ENCODE data around the gene ULK4. TPM values are rescaled to one million over a fixed set of nuclear protein-coding genes. Genes with fewer than 3 reads are reported as not detected.

The ULK4 gene
- total RNA-seq, 1 experiment from 2014 or later, result 14.3 TPM

DNA sequence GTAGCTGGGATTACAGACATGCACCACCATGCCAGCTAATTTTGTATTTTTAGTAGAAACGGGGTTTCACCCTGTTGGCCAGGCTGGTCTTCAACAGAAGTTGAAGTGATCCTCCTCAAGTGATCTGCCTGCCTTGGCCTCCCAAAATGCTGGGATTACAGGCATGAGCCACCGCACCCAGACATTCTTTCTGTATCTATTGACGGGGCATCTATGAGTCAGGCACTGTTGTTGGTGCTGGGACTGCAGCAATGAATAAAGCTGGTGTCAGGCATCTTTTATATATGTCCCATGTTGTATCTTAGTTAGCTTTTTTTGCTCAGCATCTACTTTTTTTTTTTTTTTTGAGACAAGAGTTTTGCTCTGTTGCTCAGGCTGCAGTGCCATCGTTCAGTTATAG, 47.6 kb upstream of the ULK4 start:
- DNase-seq (ENCODE audit: low read depth, low spot score) (no peak), ATAC-seq (no peak)
- H3K4me1 ChIP-seq (ENCODE audit: control insufficient read depth, insufficient read depth, low read length), result no peaks in the 10 kb centered on the region
- TF ChIP-seq SIN3A (IDR thresholded peaks at IDR 0.05; ENCODE audit: borderline replicate concordance, insufficient read depth, low read depth, low read length) (no peak), POLR2AphosphoS5 (IDR thresholded peaks at IDR 0.05; ENCODE audit: low read depth, low read length) (no peak), CTCF (IDR thresholded peaks at IDR 0.05) (no peak), REST (IDR thresholded peaks at IDR 0.05; ENCODE audit: insufficient read depth in 1 of 2, low read depth in 2 of 2, low read length in 1 of 2) (no peak), TCF7L2 (IDR thresholded peaks at IDR 0.05; ENCODE audit: low read depth, low read length) (no peak)
- H3K27ac ChIP-seq (ENCODE audit: low read length), result no peak overlapping the region
- no peaks in the 10 kb centered on the region; the same call in 1 of the 2 replicates for H3K36me3 ChIP-seq (ENCODE audit: control insufficient read depth, insufficient read depth, low read length)
- BruUV-seq (replicated peaks), result no TSS peak
- H3K9me3 ChIP-seq (ENCODE audit: control insufficient read depth, insufficient read depth, low read depth, low read length), result no peaks in the 10 kb centered on the region
- in situ Hi-C loops (cut with HindIII; ENCODE audit: low pct_unique_long_range_greater_than_20kb, low sequenced_read_pairs), result no loop called here
- POLR2A ChIA-PET, result no interaction called here
- no peaks in the 10 kb centered on the region for H3K27me3 ChIP-seq (ENCODE audit: control insufficient read depth, insufficient read depth, low read length)
- intact Hi-C loops (cut with micrococcal nuclease; ENCODE audit: unreplicated experiment), result no loop called here
- CTCF ChIA-PET, result no interaction called here
- H3K4me3 ChIP-seq (ENCODE audit: low read depth in 2 of 2, low read length in 2 of 2), result no peak overlapping the region

- H3K27me3 ChIP-seq (ENCODE audit: control insufficient read depth, insufficient read depth, low read length), result no peaks in the 10 kb centered on the region
- no TSS peak for BruUV-seq (replicated peaks)
- no peak for ATAC-seq
- H3K36me3 ChIP-seq (ENCODE audit: control insufficient read depth, insufficient read depth, low read length), result no peaks in the 10 kb centered on the region
- H3K27ac ChIP-seq (ENCODE audit: low read length), result no peak overlapping the region
- in situ Hi-C loops (cut with HindIII; ENCODE audit: low pct_unique_long_range_greater_than_20kb, low sequenced_read_pairs) (no loop called here), intact Hi-C loops (cut with micrococcal nuclease; ENCODE audit: unreplicated experiment) (no loop called here)
- no peak overlapping the region for H3K4me3 ChIP-seq (ENCODE audit: low read depth in 2 of 2, low read length in 2 of 2)
- no peak for DNase-seq (ENCODE audit: low read depth, low spot score)
- ChIA-PET CTCF (no interaction called here), POLR2A (no interaction called here)
- no peak for TF ChIP-seq SIN3A (IDR thresholded peaks at IDR 0.05; ENCODE audit: borderline replicate concordance, insufficient read depth, low read depth, low read length)
- no peak for TF ChIP-seq REST (IDR thresholded peaks at IDR 0.05; ENCODE audit: insufficient read depth in 1 of 2, low read depth in 2 of 2, low read length in 1 of 2)
- no peak for TF ChIP-seq TCF7L2 (IDR thresholded peaks at IDR 0.05; ENCODE audit: low read depth, low read length)
- TF ChIP-seq CTCF (IDR thresholded peaks at IDR 0.05), result no peak
- no peak for TF ChIP-seq POLR2AphosphoS5 (IDR thresholded peaks at IDR 0.05; ENCODE audit: low read depth, low read length)
- no peaks in the 10 kb centered on the region for H3K9me3 ChIP-seq (ENCODE audit: control insufficient read depth, insufficient read depth, low read depth, low read length)
- H3K4me1 ChIP-seq (ENCODE audit: control insufficient read depth, insufficient read depth, low read length), result no peaks in the 10 kb centered on the region
These were observed 45.9 kb upstream of the ULK4 start for GRCh38 chr3:42007785-42008184.
